Measurements from ENCODE around the gene EFNA4.

GRCh38 chr1:155116113-155116764 is 52.7 kb downstream of the EFNA4 start:
- no peak for TF ChIP-seq USF2 (IDR thresholded peaks at IDR 0.05; ENCODE audit: low read length)
- TF ChIP-seq TAF1 (IDR thresholded peaks at IDR 0.05; ENCODE audit: low read depth, low read length), result no peak
- TF ChIP-seq EZH2 (IDR thresholded peaks at IDR 0.05; ENCODE audit: low read depth, low read length, severe bottlenecking), result no peak
- TF ChIP-seq JUND (IDR thresholded peaks at IDR 0.05; ENCODE audit: low read length), result no peak
- no peak for TF ChIP-seq CTCF (IDR thresholded peaks at IDR 0.05; ENCODE audit: control extremely low read depth in 1 of 3, insufficient read depth in 1 of 3, low read depth in 1 of 3, low read length in 3 of 3)
- no peak for TF ChIP-seq POLR2A (IDR thresholded peaks at IDR 0.05; ENCODE audit: control extremely low read depth in 1 of 2, low read depth in 2 of 2, low read length in 2 of 2)
- no peak for TF ChIP-seq RAD21 (IDR thresholded peaks at IDR 0.05 in 1 of 2, conservative IDR thresholded peaks at IDR 0.05 in 1 of 2; ENCODE audit: low read depth in 2 of 2, low read length in 2 of 2)

Data from H1 (cell line).